ENCODE measurements around the gene ALDH5A1. TPM values are rescaled to one million over a fixed set of nuclear protein-coding genes. Genes with fewer than 3 reads are reported as not detected.
A peak's percentile ranks its signal among the peaks of the same experiment; 100 is the strongest.

The ALDH5A1 gene
- total and polyA plus RNA-seq, 2 of the 13 experiments (the other 11 are each of a cell fraction or from before 2014, with no cell fraction given) = 12.8 to 32.5 TPM

DNA sequence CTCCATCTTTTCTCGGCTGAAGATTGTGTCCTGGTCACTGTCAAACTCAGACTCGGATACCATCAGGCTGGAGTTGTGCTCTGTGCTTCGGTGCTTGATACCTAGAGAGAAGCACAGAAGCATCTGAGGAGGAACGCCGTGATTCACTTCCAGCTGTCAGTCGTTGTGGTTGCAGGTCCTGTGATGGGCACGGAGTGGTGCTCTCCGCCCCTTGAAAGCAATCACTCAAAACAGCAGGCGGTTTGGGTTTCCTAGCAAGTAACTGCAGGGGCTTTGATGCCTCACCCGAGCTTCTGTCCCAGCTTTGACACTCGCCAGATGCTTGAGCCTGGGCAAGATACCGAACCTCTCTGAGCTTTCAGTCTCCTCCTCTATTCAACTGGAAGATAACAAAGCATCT is 52.5 kb downstream of the ALDH5A1 start (continued):
- TF ChIP-seq, protein P1, sequence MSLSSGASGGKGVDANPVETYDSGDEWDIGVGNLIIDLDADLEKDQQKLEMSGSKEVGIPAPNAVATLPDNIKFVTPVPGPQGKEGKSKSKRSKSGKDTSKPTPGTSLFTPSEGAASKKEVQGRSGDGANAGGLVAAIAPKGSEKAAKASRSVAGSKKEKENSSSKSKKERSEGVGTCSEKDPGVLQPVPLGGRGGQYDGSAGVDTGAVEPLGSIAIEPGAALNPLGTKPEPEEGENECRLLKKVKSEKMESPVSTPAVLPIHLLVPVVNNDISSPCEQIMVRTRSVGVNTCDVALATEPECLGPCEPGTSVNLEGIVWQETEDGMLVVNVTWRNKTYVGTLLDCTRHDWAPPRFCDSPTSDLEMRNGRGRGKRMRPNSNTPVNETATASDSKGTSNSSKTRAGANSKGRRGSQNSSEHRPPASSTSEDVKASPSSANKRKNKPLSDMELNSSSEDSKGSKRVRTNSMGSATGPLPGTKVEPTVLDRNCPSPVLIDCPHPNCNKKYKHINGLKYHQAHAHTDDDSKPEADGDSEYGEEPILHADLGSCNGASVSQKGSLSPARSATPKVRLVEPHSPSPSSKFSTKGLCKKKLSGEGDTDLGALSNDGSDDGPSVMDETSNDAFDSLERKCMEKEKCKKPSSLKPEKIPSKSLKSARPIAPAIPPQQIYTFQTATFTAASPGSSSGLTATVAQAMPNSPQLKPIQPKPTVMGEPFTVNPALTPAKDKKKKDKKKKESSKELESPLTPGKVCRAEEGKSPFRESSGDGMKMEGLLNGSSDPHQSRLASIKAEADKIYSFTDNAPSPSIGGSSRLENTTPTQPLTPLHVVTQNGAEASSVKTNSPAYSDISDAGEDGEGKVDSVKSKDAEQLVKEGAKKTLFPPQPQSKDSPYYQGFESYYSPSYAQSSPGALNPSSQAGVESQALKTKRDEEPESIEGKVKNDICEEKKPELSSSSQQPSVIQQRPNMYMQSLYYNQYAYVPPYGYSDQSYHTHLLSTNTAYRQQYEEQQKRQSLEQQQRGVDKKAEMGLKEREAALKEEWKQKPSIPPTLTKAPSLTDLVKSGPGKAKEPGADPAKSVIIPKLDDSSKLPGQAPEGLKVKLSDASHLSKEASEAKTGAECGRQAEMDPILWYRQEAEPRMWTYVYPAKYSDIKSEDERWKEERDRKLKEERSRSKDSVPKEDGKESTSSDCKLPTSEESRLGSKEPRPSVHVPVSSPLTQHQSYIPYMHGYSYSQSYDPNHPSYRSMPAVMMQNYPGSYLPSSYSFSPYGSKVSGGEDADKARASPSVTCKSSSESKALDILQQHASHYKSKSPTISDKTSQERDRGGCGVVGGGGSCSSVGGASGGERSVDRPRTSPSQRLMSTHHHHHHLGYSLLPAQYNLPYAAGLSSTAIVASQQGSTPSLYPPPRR (CRISPR knock-in tag; IDR thresholded peaks at IDR 0.05; ENCODE audit: borderline replicate concordance) = no peak
- TF ChIP-seq BHLHE40 (IDR thresholded peaks at IDR 0.05; ENCODE audit: low read length) = peak; percentile 59
- TF ChIP-seq, protein P2, sequence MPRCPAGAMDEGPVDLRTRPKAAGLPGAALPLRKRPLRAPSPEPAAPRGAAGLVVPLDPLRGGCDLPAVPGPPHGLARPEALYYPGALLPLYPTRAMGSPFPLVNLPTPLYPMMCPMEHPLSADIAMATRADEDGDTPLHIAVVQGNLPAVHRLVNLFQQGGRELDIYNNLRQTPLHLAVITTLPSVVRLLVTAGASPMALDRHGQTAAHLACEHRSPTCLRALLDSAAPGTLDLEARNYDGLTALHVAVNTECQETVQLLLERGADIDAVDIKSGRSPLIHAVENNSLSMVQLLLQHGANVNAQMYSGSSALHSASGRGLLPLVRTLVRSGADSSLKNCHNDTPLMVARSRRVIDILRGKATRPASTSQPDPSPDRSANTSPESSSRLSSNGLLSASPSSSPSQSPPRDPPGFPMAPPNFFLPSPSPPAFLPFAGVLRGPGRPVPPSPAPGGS (CRISPR knock-in tag; IDR thresholded peaks at IDR 0.05) = no peak
- TF ChIP-seq ELF4 (CRISPR knock-in tag; IDR thresholded peaks at IDR 0.05; ENCODE audit: borderline replicate concordance) = no peak
- TF ChIP-seq ZKSCAN1 (IDR thresholded peaks at IDR 0.05; ENCODE audit: low read length) = no peak
- no peak for TF ChIP-seq NR1H2 (CRISPR knock-in tag; IDR thresholded peaks at IDR 0.05; ENCODE audit: borderline replicate concordance, low read depth)
- no peak for TF ChIP-seq ZSCAN9 (CRISPR knock-in tag; IDR thresholded peaks at IDR 0.05; ENCODE audit: borderline replicate concordance)
- no peak for TF ChIP-seq KDM6A (CRISPR knock-in tag; IDR thresholded peaks at IDR 0.05; ENCODE audit: low read depth)
- TF ChIP-seq, protein P3, sequence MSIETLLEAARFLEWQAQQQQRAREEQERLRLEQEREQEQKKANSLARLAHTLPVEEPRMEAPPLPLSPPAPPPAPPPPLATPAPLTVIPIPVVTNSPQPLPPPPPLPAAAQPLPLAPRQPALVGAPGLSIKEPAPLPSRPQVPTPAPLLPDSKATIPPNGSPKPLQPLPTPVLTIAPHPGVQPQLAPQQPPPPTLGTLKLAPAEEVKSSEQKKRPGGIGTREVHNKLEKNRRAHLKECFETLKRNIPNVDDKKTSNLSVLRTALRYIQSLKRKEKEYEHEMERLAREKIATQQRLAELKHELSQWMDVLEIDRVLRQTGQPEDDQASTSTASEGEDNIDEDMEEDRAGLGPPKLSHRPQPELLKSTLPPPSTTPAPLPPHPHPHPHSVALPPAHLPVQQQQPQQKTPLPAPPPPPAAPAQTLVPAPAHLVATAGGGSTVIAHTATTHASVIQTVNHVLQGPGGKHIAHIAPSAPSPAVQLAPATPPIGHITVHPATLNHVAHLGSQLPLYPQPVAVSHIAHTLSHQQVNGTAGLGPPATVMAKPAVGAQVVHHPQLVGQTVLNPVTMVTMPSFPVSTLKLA (IDR thresholded peaks at IDR 0.05) = no peak
- TF ChIP-seq ZMYM4 (CRISPR knock-in tag; IDR thresholded peaks at IDR 0.05) = no peak
- TF ChIP-seq ZNF776 (CRISPR knock-in tag; IDR thresholded peaks at IDR 0.05) = no peak
- no peak for TF ChIP-seq ZNF660 (CRISPR knock-in tag; IDR thresholded peaks at IDR 0.05; ENCODE audit: borderline replicate concordance, low read depth)
- TF ChIP-seq KDM5B (CRISPR knock-in tag; IDR thresholded peaks at IDR 0.05; ENCODE audit: borderline replicate concordance) = no peak
- TF ChIP-seq ZBTB42 (CRISPR knock-in tag; IDR thresholded peaks at IDR 0.05) = no peak

Measured in HepG2 (cell line).